Hepatic stellate cell (primary cell): ENCODE data around the gene CST2.
"Not testable (repeated sequence)": the region's sequence is repeated elsewhere in the genome, so short reads cannot be mapped to it uniquely, and the experiment has no call there.

ENCODE experiments used
- DNase-seq: peaks from one replicate; pipeline ENCODE4 v3.0.0; 2011; ENCODE audit warnings: low spot score

CST2 gene

GRCh38 chr20:23810349-23810748 is 16.2 kb downstream of the CST2 start:
- DNase-seq: not testable (repeated sequence)

- no peak for DNase-seq
Measured at GRCh38 chr20:23800865-23801264, 25.7 kb downstream of the CST2 start.

GRCh38 chr20:23799216-23799847 is 27.2 kb downstream of the CST2 start:
- DNase-seq: not testable (repeated sequence)

- no peak for DNase-seq
Measured at GRCh38 chr20:23795526-23795925, 31.0 kb downstream of the CST2 start.

- no peak for DNase-seq
Measured at GRCh38 chr20:23794841-23795240, 31.7 kb downstream of the CST2 start.

- DNase-seq: no peak
Measured at GRCh38 chr20:23794065-23794464, 32.5 kb downstream of the CST2 start.

- no peak for DNase-seq
Measured at GRCh38 chr20:23783447-23783846, 43.1 kb downstream of the CST2 start.

GRCh38 chr20:23782366-23782983 is 44.1 kb downstream of the CST2 start:
- DNase-seq: peak; percentile 46

- DNase-seq: peak; percentile 8
Measured at GRCh38 chr20:23778676-23779075, 47.9 kb downstream of the CST2 start.

GRCh38 chr20:23777380-23777779 is 49.1 kb downstream of the CST2 start:
- DNase-seq: not testable (repeated sequence)

GRCh38 chr20:23776067-23776771 is 50.3 kb downstream of the CST2 start:
- DNase-seq: no peak

GRCh38 chr20:23774081-23774480 is 52.4 kb downstream of the CST2 start:
- no peak for DNase-seq
